HEK293 (cell line): Measurements from ENCODE around the gene KIF25.

Source experiments
- CTCF ChIA-PET: fragments of 350-600 bp; formaldehyde crosslinking; extraction: SDS; loops from one replicate; lab custom pipeline; 2021; ENCODE audit warnings: antibody characterized with exemption; lab: Yijun Ruan, JAX
- POLR2A ChIA-PET: fragments of 300-600 bp; formaldehyde crosslinking; extraction: SDS; loops from one replicate; lab custom pipeline; 2020; ENCODE audit warnings: antibody characterized with exemption, inconsistent platforms; lab: Yijun Ruan, JAX
- H3K27ac ChIP-seq: fragments of 200-500 bp; sonication (Bioruptor generic); 2 replicates; pipeline ENCODE4 v1.5.1; 2014; ENCODE audit warnings: low read depth, low read length, control low read depth, inconsistent platforms; ENCODE audit errors: extremely low read depth
- H3K36me3 ChIP-seq, 2 experiments: fragments of 200-500 bp in 1 of 2; sonication (Bioruptor generic) in 1 of 2; 1 replicate in 1 of 2; 2 replicates in 1 of 2; pipeline ENCODE4 v1.5.1; 2014 to 2017; ENCODE audit warnings: inconsistent platforms in 2 of 2, low read length in 2 of 2; ENCODE audit not compliant: control insufficient read depth in 2 of 2, insufficient read depth in 1 of 2
- H3K4me1 ChIP-seq: fragments of 200-500 bp; sonication (Bioruptor generic); 2 replicates; pipeline ENCODE4 v1.5.1; 2014; ENCODE audit warnings: mild to moderate bottlenecking, low read length, inconsistent platforms; ENCODE audit not compliant: control insufficient read depth, insufficient read depth
- H3K4me3 ChIP-seq: 2 replicates; pipeline ENCODE4 v1.5.1; 2011; ENCODE audit warnings: low read depth, mild to moderate bottlenecking, control low read depth, low read length, moderate library complexity
- H3K9me3 ChIP-seq: fragments of 200-500 bp; sonication (Bioruptor generic); 2 replicates; pipeline ENCODE4 v1.5.1; 2014; ENCODE audit warnings: low read depth, low read length, inconsistent platforms; ENCODE audit not compliant: control insufficient read depth, insufficient read depth
- GLI4 ChIP-seq: fragments of 450-650 bp; formaldehyde crosslinking; IDR thresholded peaks from 2 replicates; pipeline ENCODE4 v1.5.1; 2016; ENCODE audit warnings: missing biosample characterization, missing genetic modification characterization
- IKZF3 ChIP-seq: fragments of 450-650 bp; IDR thresholded peaks from 2 replicates; pipeline ENCODE4 v1.5.0; 2018; ENCODE audit warnings: missing biosample characterization, mild to moderate bottlenecking, missing genetic modification characterization, moderate library complexity
- KLF7 ChIP-seq: fragments of 450-650 bp; formaldehyde crosslinking; IDR thresholded peaks from 2 replicates; pipeline ENCODE4 v1.5.1; 2016; ENCODE audit warnings: missing biosample characterization, missing genetic modification characterization, borderline replicate concordance
- REPIN1 ChIP-seq: fragments of 450-650 bp; formaldehyde crosslinking; IDR thresholded peaks from 2 replicates; pipeline ENCODE4 v1.5.1; 2017; ENCODE audit warnings: missing biosample characterization, missing genetic modification characterization, low read depth
- SP7 ChIP-seq: fragments of 450-650 bp; formaldehyde crosslinking; IDR thresholded peaks from 2 replicates; pipeline ENCODE4 v1.5.1; 2016; ENCODE audit warnings: missing biosample characterization, missing genetic modification characterization
- YY1 ChIP-seq: fragments of 450-650 bp; formaldehyde crosslinking; IDR thresholded peaks from 2 replicates; pipeline ENCODE4 v1.5.1; 2018; ENCODE audit warnings: missing biosample characterization, missing genetic modification characterization
- ZFP41 ChIP-seq: fragments of 450-650 bp; formaldehyde crosslinking; IDR thresholded peaks from 2 replicates; pipeline ENCODE4 v1.5.1; 2016; ENCODE audit warnings: missing biosample characterization, missing genetic modification characterization, borderline replicate concordance
- ZNF146 ChIP-seq: fragments of 450-650 bp; formaldehyde crosslinking; IDR thresholded peaks from 2 replicates; pipeline ENCODE4 v1.5.1; 2016; ENCODE audit warnings: missing biosample characterization, missing genetic modification characterization
- ZNF16 ChIP-seq: fragments of 450-650 bp; formaldehyde crosslinking; IDR thresholded peaks from 2 replicates; pipeline ENCODE4 v1.5.1; 2016; ENCODE audit warnings: low read depth, missing biosample characterization, missing genetic modification characterization
- ZNF311 ChIP-seq: fragments of 450-650 bp; formaldehyde crosslinking; IDR thresholded peaks from 2 replicates; pipeline ENCODE4 v1.5.1; 2017; ENCODE audit warnings: missing biosample characterization, missing genetic modification characterization, borderline replicate concordance
- ZNF391 ChIP-seq: fragments of 450-650 bp; formaldehyde crosslinking; IDR thresholded peaks from 2 replicates; pipeline ENCODE4 v1.5.1; 2016; ENCODE audit warnings: low read depth, missing biosample characterization, missing genetic modification characterization, borderline replicate concordance
- ZNF416 ChIP-seq: fragments of 450-650 bp; formaldehyde crosslinking; IDR thresholded peaks from 2 replicates; pipeline ENCODE4 v1.5.1; 2016; ENCODE audit warnings: missing biosample characterization, missing genetic modification characterization
- ZNF600 ChIP-seq: fragments of 450-650 bp; formaldehyde crosslinking; IDR thresholded peaks from 2 replicates; pipeline ENCODE4 v1.5.1; 2016; ENCODE audit warnings: missing biosample characterization, missing genetic modification characterization
- ZNF791 ChIP-seq: fragments of 450-650 bp; formaldehyde crosslinking; IDR thresholded peaks from 2 replicates; pipeline ENCODE4 v1.5.1; 2016; ENCODE audit warnings: missing biosample characterization, missing genetic modification characterization
- ZSCAN23 ChIP-seq: fragments of 450-650 bp; formaldehyde crosslinking; IDR thresholded peaks from 2 replicates; pipeline ENCODE4 v1.5.1; 2016; ENCODE audit warnings: missing biosample characterization, missing genetic modification characterization
- TF ChIP-seq, protein P1 (sequence below): fragments of 450-650 bp; formaldehyde crosslinking; conservative IDR thresholded peaks from 2 replicates; pipeline ENCODE4 v1.5.1; 2016; ENCODE audit warnings: low read depth, missing biosample characterization, missing genetic modification characterization
- TF ChIP-seq, protein P2 (sequence below): fragments of 450-650 bp; formaldehyde crosslinking; IDR thresholded peaks from 2 replicates; pipeline ENCODE4 v1.5.1; 2017; ENCODE audit warnings: missing biosample characterization, missing genetic modification characterization
- TF ChIP-seq, protein P3 (sequence below): fragments of 450-650 bp; formaldehyde crosslinking; IDR thresholded peaks from 2 replicates; pipeline ENCODE4 v1.5.1; 2016; ENCODE audit warnings: missing biosample characterization, missing genetic modification characterization

Gene KIF25

DNA sequence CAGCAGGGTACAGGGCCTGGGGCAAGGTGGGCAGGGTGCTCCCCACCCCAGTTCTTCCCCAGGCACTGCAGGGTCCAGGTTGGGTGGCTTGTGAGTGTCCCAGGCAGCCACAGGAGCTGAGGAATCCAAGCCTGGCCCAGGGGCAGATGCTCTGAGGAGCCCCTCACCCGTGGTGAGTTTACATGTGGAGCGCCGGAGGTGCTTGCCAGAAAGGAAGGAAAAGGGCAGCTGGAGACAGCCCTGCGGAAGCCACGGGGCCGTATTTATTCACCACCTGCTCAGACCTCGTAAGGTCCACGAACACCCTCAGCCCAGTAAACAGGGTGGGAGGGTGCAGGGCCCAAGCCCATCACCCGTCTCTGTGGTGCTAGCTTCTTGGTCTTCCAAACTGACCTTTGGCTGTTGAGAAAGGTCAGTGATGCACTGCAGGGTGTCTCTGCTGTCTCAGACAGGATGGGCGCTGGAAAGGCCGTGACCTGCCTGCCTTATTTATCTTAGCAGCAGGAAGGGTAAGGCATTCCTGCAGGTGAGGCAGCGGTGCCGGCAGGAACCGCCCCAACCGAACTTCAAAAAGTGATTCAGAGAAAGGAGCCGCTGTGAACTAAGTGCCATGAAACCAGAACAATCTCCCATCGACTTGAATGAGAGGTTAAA lies 85.5 kb downstream of the KIF25 start (continued):
- TF ChIP-seq, protein P1, sequence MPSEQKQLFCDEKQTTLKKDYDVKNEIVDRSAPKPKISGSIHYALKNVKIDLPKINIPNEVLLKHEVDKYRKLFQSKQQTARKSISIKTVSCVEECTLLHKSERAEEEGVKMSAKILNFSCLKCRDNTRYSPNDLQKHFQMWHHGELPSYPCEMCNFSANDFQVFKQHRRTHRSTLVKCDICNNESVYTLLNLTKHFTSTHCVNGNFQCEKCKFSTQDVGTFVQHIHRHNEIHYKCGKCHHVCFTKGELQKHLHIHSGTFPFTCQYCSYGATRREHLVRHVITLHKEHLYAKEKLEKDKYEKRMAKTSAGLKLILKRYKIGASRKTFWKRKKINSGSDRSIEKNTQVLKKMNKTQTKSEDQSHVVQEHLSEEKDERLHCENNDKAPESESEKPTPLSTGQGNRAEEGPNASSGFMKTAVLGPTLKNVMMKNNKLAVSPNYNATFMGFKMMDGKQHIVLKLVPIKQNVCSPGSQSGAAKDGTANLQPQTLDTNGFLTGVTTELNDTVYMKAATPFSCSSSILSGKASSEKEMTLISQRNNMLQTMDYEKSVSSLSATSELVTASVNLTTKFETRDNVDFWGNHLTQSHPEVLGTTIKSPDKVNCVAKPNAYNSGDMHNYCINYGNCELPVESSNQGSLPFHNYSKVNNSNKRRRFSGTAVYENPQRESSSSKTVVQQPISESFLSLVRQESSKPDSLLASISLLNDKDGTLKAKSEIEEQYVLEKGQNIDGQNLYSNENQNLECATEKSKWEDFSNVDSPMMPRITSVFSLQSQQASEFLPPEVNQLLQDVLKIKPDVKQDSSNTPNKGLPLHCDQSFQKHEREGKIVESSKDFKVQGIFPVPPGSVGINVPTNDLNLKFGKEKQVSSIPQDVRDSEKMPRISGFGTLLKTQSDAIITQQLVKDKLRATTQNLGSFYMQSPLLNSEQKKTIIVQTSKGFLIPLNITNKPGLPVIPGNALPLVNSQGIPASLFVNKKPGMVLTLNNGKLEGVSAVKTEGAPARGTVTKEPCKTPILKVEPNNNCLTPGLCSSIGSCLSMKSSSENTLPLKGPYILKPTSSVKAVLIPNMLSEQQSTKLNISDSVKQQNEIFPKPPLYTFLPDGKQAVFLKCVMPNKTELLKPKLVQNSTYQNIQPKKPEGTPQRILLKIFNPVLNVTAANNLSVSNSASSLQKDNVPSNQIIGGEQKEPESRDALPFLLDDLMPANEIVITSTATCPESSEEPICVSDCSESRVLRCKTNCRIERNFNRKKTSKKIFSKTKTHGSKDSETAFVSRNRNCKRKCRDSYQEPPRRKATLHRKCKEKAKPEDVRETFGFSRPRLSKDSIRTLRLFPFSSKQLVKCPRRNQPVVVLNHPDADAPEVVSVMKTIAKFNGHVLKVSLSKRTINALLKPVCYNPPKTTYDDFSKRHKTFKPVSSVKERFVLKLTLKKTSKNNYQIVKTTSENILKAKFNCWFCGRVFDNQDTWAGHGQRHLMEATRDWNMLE (tag by site-specific recombination): no peak
- TF ChIP-seq ZNF416 (no peak), GLI4 (no peak), KLF7 (tag by site-specific recombination) (no peak), REPIN1 (tag by site-specific recombination) (no peak)
- TF ChIP-seq, all 188 proteins: peak for 0

DNA sequence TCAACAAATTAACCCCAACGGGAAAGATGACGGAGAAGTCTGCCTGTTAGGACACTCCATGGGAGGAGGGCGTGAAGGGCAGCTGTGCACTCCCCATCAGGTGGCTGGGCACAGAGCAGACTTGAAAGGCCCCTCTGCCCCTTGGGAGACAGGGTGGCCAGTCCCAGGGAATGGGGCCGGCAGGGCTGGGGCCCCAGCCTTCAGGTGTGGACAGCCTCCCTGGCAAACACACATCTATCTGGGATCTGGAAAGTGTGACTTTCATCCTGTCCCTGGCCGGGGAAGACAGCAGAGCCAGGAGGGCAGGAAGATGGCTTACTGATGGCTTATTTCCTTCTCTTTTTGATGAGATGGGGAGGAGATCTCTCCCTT lies 86.0 kb downstream of the KIF25 start:
- Histone ChIP-seq H3K9me3 (no peaks in the 10 kb centered on the region), H3K4me1 (no peaks in the 10 kb centered on the region), H3K36me3 (no peaks in the 10 kb centered on the region), H3K27ac (no peak overlapping the region), H3K4me3 (no peak overlapping the region)
- no peak for TF ChIP-seq ZNF391 (tag by site-specific recombination)
- no peak for TF ChIP-seq ZNF791
- TF ChIP-seq ZNF311 (tag by site-specific recombination): no peak
- no peak for TF ChIP-seq YY1
- TF ChIP-seq ZNF146 (tag by site-specific recombination): no peak
- TF ChIP-seq ZNF16 (tag by site-specific recombination): no peak
- no peak for TF ChIP-seq IKZF3
- TF ChIP-seq ZFP41 (tag by site-specific recombination): no peak
- TF ChIP-seq, protein P2, sequence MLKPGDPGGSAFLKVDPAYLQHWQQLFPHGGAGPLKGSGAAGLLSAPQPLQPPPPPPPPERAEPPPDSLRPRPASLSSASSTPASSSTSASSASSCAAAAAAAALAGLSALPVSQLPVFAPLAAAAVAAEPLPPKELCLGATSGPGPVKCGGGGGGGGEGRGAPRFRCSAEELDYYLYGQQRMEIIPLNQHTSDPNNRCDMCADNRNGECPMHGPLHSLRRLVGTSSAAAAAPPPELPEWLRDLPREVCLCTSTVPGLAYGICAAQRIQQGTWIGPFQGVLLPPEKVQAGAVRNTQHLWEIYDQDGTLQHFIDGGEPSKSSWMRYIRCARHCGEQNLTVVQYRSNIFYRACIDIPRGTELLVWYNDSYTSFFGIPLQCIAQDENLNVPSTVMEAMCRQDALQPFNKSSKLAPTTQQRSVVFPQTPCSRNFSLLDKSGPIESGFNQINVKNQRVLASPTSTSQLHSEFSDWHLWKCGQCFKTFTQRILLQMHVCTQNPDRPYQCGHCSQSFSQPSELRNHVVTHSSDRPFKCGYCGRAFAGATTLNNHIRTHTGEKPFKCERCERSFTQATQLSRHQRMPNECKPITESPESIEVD: no peak
- TF ChIP-seq, protein P3, sequence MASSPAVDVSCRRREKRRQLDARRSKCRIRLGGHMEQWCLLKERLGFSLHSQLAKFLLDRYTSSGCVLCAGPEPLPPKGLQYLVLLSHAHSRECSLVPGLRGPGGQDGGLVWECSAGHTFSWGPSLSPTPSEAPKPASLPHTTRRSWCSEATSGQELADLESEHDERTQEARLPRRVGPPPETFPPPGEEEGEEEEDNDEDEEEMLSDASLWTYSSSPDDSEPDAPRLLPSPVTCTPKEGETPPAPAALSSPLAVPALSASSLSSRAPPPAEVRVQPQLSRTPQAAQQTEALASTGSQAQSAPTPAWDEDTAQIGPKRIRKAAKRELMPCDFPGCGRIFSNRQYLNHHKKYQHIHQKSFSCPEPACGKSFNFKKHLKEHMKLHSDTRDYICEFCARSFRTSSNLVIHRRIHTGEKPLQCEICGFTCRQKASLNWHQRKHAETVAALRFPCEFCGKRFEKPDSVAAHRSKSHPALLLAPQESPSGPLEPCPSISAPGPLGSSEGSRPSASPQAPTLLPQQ (tag by site-specific recombination): no peak
- no peak for TF ChIP-seq ZSCAN23 (tag by site-specific recombination)
- TF ChIP-seq ZNF600 (tag by site-specific recombination): no peak
- no peak for TF ChIP-seq SP7 (tag by site-specific recombination)
- CTCF ChIA-PET: no interaction called here
- POLR2A ChIA-PET: no interaction called here
